Large intestine (tissue), 3 donors: ENCODE data around the gene LATS1. TPM values are rescaled to one million over a fixed set of nuclear protein-coding genes. Genes with fewer than 3 reads are reported as not detected.

Experiments
- DNase-seq, 2 donors: peaks; one replicate each; pipeline versions ENCODE4 v3.0.0 to v3.0.0-alpha.2; 2013
- H3K27ac ChIP-seq: one replicate; pipeline ENCODE4 v1.5.1; 2013; ENCODE audit warnings: low read length
- H3K27me3 ChIP-seq: 2 replicates; pipeline ENCODE4 v1.6.1; 2013; ENCODE audit warnings: low read length; ENCODE audit not compliant: control insufficient read depth, insufficient read depth
- H3K36me3 ChIP-seq: 2 replicates; pipeline ENCODE4 v1.6.1; 2013; ENCODE audit warnings: low read length; ENCODE audit not compliant: control insufficient read depth, insufficient read depth
- H3K4me1 ChIP-seq: one replicate; pipeline ENCODE4 v1.6.1; 2013; ENCODE audit warnings: low read length; ENCODE audit not compliant: control insufficient read depth, insufficient read depth
- H3K4me3 ChIP-seq: one replicate; pipeline ENCODE4 v1.5.1; 2013; ENCODE audit warnings: low read length
- H3K9me3 ChIP-seq: one replicate; pipeline ENCODE4 v1.6.1; 2013; ENCODE audit warnings: mild to moderate bottlenecking, low read depth, low read length, moderate library complexity; ENCODE audit not compliant: control insufficient read depth
- WGBS: methylation state at CpG from one replicate; pipeline ENCODE4 v1.1.5; 2013; ENCODE audit warnings: low lambda C conversion rate; ENCODE audit not compliant: insufficient coverage; 5-methylcytosine and 5-hydroxymethylcytosine counted together
- polyA plus RNA-seq: library from polyadenylated mRNA; unstranded; fragments of 120-200 nt; gene quantifications from one replicate; pipeline ENCODE4 v1.2.1, GENCODE V29; 2013

Gene LATS1
- polyA plus RNA-seq, 1 donor: 24.4 TPM

- H3K36me3 ChIP-seq: peaks cover 13% of the 10 kb centered on the region
Measured at GRCh38 chr6:149628875-149629510, 88.9 kb downstream of the LATS1 start.

DNA sequence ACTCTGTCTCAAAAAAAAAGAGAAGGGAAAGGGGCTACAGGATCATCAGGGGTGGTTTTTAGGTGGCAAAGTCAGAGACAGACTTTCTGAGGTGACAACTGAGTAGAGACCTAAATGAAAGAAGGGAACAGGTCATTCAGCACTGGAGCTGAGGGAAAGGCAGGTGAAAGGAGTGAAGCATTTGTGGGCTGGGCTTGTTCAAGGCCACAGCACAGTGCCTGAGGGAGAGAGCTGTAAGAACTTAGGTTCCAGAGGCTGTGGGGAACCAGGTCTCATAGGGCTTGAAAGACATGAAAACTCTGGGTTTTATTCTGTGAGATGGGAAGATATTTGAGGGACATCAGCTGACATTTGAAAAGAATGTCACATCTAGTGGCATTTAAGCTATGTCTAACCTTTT is 90.2 kb downstream of the LATS1 start:
- Histone ChIP-seq H3K36me3 (peaks cover 16% of the 10 kb centered on the region), H3K27ac (no peak overlapping the region), H3K4me3 (no peak overlapping the region), H3K27me3 (no peaks in the 10 kb centered on the region), H3K4me1 (no peaks in the 10 kb centered on the region), H3K9me3 (no peaks in the 10 kb centered on the region)
- no peak for DNase-seq

More at GRCh38 chr6:149628875-149629510, 88.9 kb downstream of the LATS1 start:
- Histone ChIP-seq H3K4me3 (no peak overlapping the region), H3K27me3 (no peaks in the 10 kb centered on the region), H3K4me1 (no peaks in the 10 kb centered on the region), H3K27ac (no peak overlapping the region), H3K9me3 (no peaks in the 10 kb centered on the region)
- no peak for DNase-seq
- no CpG with 5 or more reads among the region's 4 CpGs for whole genome bisulfite sequencing

DNA sequence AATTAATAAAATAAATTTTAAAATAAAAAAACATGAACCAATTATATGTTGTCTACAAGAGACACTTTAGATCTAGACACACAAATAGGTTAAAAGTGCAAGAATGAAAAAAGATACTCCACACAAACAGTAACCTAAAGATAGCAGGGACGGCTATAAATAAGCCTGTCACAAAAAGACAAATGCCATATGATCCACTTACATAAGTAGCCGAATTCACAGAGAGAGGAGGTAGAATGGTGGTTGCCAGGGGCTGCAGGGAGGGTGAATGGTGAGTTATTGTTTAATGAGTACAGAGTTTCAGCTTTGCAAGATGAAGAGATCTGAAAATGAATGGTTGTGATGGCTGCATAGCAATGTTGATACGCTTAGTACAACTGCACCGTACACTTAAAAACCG is 102.1 kb downstream of the LATS1 start:
- Histone ChIP-seq H3K4me1 (no peaks in the 10 kb centered on the region), H3K27me3 (no peaks in the 10 kb centered on the region), H3K36me3 (peaks cover 10% of the 10 kb centered on the region), H3K4me3 (no peak overlapping the region), H3K9me3 (no peaks in the 10 kb centered on the region), H3K27ac (no peak overlapping the region)
- 66% methylated on average over 5 of the region's 5 CpGs for WGBS
- no peak for DNase-seq

DNA sequence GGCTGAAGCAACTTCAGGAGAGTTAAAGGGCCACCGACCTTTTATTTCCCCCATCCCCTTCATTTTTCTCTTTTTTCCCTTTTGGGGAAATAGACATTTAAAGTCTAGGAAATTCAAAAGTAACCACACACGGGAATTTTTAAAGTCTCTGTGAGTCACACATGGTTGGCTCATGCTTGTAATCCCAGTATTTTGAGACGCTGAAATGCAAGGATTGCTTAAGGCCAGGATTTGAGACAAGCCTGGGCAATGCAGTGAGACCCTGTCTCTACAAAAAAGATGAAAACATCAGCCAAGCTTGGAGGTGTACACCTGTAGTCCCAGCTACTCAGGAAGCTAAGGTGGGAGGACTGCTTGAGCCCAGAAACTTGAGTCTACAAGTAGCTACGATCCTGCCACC is 103.6 kb downstream of the LATS1 start:
- Histone ChIP-seq H3K36me3 (peaks cover 6% of the 10 kb centered on the region), H3K9me3 (no peaks in the 10 kb centered on the region), H3K4me1 (no peaks in the 10 kb centered on the region), H3K27me3 (no peaks in the 10 kb centered on the region), H3K27ac (no peak overlapping the region), H3K4me3 (no peak overlapping the region)
- DNase-seq: no peak
- no CpG with 5 or more reads among the region's 4 CpGs for WGBS

DNA sequence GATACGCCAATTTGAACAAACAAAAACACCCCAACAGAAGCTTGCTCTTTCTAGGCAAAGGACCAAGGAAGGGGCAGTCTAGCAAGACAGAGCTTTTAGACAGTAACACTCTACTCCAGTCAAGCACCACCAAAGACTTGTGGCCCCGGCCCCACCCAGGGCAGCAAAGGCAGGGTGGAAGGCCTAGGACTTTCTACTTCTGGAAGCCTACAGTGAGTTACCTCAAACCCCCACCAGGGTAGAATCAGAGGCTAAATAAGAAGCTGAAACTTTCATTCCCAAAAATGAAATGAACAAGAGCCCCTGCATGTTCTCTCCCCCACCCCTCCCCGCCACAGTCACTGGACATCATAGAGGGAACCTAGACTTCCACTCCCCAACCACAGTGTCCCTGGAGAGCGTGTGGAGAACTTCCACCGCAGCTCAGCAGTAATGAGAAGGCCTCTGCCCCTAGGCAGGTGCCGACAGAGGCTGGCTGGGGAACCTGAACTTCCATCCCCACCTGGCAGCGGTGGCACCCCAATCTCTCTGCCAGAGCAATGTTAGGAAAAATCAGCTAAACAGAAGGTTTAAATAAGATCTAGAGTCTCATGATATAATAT is 109.4 kb downstream of the LATS1 start:
- WGBS: no CpG with 5 or more reads among the region's 7 CpGs

More for the DNA sequence above, 109.4 kb downstream of the LATS1 start:
- no peaks in the 10 kb centered on the region for H3K4me1 ChIP-seq
- no peak for DNase-seq
- H3K27me3 ChIP-seq: no peaks in the 10 kb centered on the region
- no peak overlapping the region for H3K27ac ChIP-seq
- no peaks in the 10 kb centered on the region for H3K9me3 ChIP-seq
- peaks cover 7% of the 10 kb centered on the region for H3K36me3 ChIP-seq
- no peak overlapping the region for H3K4me3 ChIP-seq

Other genes with a start within 250 kb of the LATS1 start
- gene ZC3H12D, start 233.1 kb downstream of the LATS1 start, polyA plus RNA-seq: 3.5 TPM
- 35.6 TPM for gene PPIL4, start 172.1 kb downstream of the LATS1 start, polyA plus RNA-seq
- 36.1 TPM for gene GINM1, start 151.7 kb downstream of the LATS1 start, polyA plus RNA-seq
- gene KATNA1, start 69.4 kb downstream of the LATS1 start, polyA plus RNA-seq: 14.2 TPM
- 27.2 TPM for gene NUP43, start 28.4 kb upstream of the LATS1 start, polyA plus RNA-seq
- 78.3 TPM for gene PCMT1, start 31.6 kb upstream of the LATS1 start, polyA plus RNA-seq
- gene LRP11, start 146.3 kb upstream of the LATS1 start, polyA plus RNA-seq: 28.8 TPM
- gene RAET1E, start 180.0 kb upstream of the LATS1 start, polyA plus RNA-seq: 0.61 TPM
- gene RAET1G, start 205.0 kb upstream of the LATS1 start, polyA plus RNA-seq: 0.28 TPM
- gene ULBP2, start 223.9 kb upstream of the LATS1 start, polyA plus RNA-seq: 0.09 TPM
- gene ULBP1, start 245.8 kb upstream of the LATS1 start, polyA plus RNA-seq: 0.03 TPM